Right lobe of liver (tissue), 6 donors: ENCODE results near the gene KRTAP12-3. TPM values are rescaled to one million over a fixed set of nuclear protein-coding genes. Genes with fewer than 3 reads are reported as not detected.

Source experiments
- ATAC-seq, 4 donors: fragments of 200-7000 bp; cut with Tn5 transposase; one replicate each; pipeline ENCODE4 v1.9.1; 2020; ENCODE audit warnings: mild to moderate bottlenecking in 4 of 4, moderate library complexity in 4 of 4
- DNase-seq, 3 donors: peaks; one replicate each; pipeline ENCODE4 v3.0.0-alpha.2; 2020
- H3K27ac ChIP-seq, 3 donors: fragments of 200-600 bp; one replicate each; pipeline ENCODE4 v1.8.0; 2022
- H3K27me3 ChIP-seq, 2 donors: fragments of 200-600 bp; one replicate each; pipeline ENCODE4 v1.8.0; 2022
- H3K36me3 ChIP-seq, 4 donors: fragments of 200-600 bp; sonication (generic) in 1 of 4; one replicate each; pipeline versions ENCODE4 v1.5.1 to v1.8.0; 2017 to 2022; ENCODE audit warnings: control low read depth in 1 of 4
- H3K4me1 ChIP-seq, 4 donors: fragments of 200-600 bp; sonication (generic) in 1 of 4; one replicate each; pipeline versions ENCODE4 v1.5.1 to v1.8.0; 2017 to 2022; ENCODE audit warnings: control low read depth in 1 of 4
- H3K4me3 ChIP-seq, 3 donors: fragments of 200-600 bp; one replicate each; pipeline ENCODE4 v1.8.0; 2022
- H3K9me3 ChIP-seq, 4 donors: fragments of 200-600 bp; sonication (generic) in 1 of 4; one replicate each; pipeline versions ENCODE4 v1.5.1 to v1.8.0; 2017 to 2022; ENCODE audit warnings: control low read depth in 1 of 4
- POLR2A ChIP-seq: fragments of 450-650 bp; IDR thresholded peaks from one replicate; pipeline ENCODE4 v1.6.1; 2017; ENCODE audit warnings: antibody characterized with exemption, mild to moderate bottlenecking
- WGBS: methylation state at CpG from one replicate; pipeline ENCODE4 v1.1.6; 2018; ENCODE audit warnings: low coverage, low lambda C conversion rate; ENCODE audit not compliant: insufficient coverage; ENCODE audit errors: missing lambda C conversion rate; 5-methylcytosine and 5-hydroxymethylcytosine counted together
- intact Hi-C, 2 donors: fragments of 100-400 bp; cut with DNase I; formaldehyde crosslinking; loops; one replicate each; pipeline versions ENCODE4 v1.11.2 to v1.14.1; 2022
- total RNA-seq, 6 experiments: library from RNA; depleted of rRNA in 2 of 6; stranded (reverse); fragments of >200 nt in 2 of 6; fragmentation: NEBNext Ultra II Directional in 3 of 6; extraction: Animal tissue kit (Norgen Biotek cat#: 25700) in 3 of 6; gene quantifications; one replicate each; pipeline versions ENCODE4 v1.1.0 to v1.2.4, GENCODE V29; 2016 to 2023
- TF ChIP-seq, protein P1 (sequence below), 4 donors: fragments of 200-600 bp in 3 of 4; fragments of 450-650 bp in 1 of 4; IDR thresholded peaks; one replicate each; pipeline versions ENCODE4 v1.5.1 to v1.8.0; 2016 to 2022; ENCODE audit warnings: antibody characterized with exemption in 4 of 4, mild to moderate bottlenecking in 2 of 4
- donor health status: DM: no; HTN: yes; CAD: no.
- donor health status: DM: no; HTN: no; CAD: no.
- donor health status: DM: no; HTN: no; CAD: no.
- donor health status: DM: no; HTN: yes; CAD: no.
- donor health status: DM: no; HTN: yes; CAD: no.

The KRTAP12-3 gene
- total RNA-seq, 6 experiments from 2014 or later, result not detected

DNA sequence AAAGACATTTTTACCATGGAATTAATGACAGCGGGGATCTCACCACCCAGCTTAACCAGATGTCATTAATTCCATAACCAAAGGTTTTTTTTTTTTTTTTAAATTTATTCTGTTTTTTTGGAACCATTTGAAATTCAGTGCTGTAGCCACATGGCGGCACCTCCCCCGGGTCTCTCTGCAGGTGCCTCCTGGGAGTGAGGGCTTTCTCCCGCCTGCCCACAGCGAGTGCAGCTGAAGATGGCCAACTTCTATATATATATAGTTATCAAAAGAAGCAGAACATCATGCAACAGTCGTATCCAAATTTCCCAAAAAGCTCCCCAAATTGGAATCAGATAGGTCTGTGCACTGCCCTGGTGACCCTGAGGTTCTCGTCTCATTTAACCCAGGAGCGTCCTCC lies 42.3 kb upstream of the KRTAP12-3 start:
- no peaks in the 10 kb centered on the region for H3K27me3 ChIP-seq
- H3K36me3 ChIP-seq, result no peaks in the 10 kb centered on the region
- no peak for ATAC-seq
- H3K4me3 ChIP-seq, result no peak overlapping the region
- TF ChIP-seq POLR2A, result no peak
- TF ChIP-seq, protein P1, sequence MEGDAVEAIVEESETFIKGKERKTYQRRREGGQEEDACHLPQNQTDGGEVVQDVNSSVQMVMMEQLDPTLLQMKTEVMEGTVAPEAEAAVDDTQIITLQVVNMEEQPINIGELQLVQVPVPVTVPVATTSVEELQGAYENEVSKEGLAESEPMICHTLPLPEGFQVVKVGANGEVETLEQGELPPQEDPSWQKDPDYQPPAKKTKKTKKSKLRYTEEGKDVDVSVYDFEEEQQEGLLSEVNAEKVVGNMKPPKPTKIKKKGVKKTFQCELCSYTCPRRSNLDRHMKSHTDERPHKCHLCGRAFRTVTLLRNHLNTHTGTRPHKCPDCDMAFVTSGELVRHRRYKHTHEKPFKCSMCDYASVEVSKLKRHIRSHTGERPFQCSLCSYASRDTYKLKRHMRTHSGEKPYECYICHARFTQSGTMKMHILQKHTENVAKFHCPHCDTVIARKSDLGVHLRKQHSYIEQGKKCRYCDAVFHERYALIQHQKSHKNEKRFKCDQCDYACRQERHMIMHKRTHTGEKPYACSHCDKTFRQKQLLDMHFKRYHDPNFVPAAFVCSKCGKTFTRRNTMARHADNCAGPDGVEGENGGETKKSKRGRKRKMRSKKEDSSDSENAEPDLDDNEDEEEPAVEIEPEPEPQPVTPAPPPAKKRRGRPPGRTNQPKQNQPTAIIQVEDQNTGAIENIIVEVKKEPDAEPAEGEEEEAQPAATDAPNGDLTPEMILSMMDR (IDR thresholded peaks at IDR 0.05), result no peak
- 69% methylated on average over 8 of the region's 8 CpGs for whole genome bisulfite sequencing
- H3K9me3 ChIP-seq, result no peaks in the 10 kb centered on the region
- no peak for DNase-seq
- intact Hi-C loops, result no loop called here
- no peaks in the 10 kb centered on the region for H3K4me1 ChIP-seq
- H3K27ac ChIP-seq, result no peak overlapping the region

DNA sequence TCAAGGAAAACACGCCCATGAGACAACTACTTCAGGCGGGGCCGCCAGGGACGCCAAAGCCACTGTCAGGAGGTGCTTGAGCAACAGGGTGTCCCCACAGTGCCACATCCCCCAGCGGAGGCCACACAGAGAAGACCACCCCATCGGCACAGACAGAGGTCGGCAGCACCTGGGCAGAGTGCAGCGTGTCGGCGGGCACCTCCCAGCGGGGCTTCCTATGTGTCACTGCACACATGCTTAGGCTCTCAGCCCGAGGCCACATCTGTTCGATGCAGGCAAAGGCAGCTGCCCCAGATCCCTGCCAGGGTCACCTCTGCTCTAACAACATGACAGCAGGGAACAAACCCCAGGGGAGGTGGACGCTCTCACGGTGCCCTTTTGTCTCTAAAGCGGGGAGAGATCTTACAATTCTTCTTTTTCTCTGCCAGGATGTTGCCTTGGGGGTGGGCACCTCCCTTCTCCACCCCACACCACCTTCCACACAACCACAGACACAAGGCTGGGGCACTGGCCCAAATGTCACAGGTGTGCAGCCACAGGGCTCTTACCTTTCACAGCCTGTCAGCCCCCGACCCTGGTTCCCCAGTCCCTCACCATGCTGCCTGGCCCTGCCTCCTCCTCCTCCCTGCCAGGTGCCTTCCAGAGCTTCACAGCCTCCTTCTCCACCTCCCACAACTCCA lies 41.7 kb upstream of the KRTAP12-3 start:
- no peak overlapping the region for H3K4me3 ChIP-seq
- H3K27ac ChIP-seq, result no peak overlapping the region
- ATAC-seq (no peak), DNase-seq (peak in 1 of 3 donors; percentile 50)
- no peaks in the 10 kb centered on the region for H3K9me3 ChIP-seq
- no peaks in the 10 kb centered on the region for H3K27me3 ChIP-seq
- TF ChIP-seq, protein P1 (IDR thresholded peaks at IDR 0.05), result no peak
- no peak for TF ChIP-seq POLR2A
- WGBS, result 53% methylated on average over 3 of the region's 17 CpGs
- H3K4me1 ChIP-seq, result no peaks in the 10 kb centered on the region
- H3K36me3 ChIP-seq, result no peaks in the 10 kb centered on the region
- intact Hi-C loops, result no loop called here

- H3K9me3 ChIP-seq, result no peaks in the 10 kb centered on the region
- H3K27me3 ChIP-seq, result no peaks in the 10 kb centered on the region
- TF ChIP-seq, protein P1 (IDR thresholded peaks at IDR 0.05), result no peak
- TF ChIP-seq POLR2A, result no peak
- H3K36me3 ChIP-seq, result no peaks in the 10 kb centered on the region
- no peak overlapping the region for H3K27ac ChIP-seq
- no peak for DNase-seq
- H3K4me3 ChIP-seq, result no peak overlapping the region
- 80% methylated on average over 1 of the region's 16 CpGs for WGBS
- no peaks in the 10 kb centered on the region for H3K4me1 ChIP-seq
- no peak for ATAC-seq
- intact Hi-C loops, result no loop called here
Observed at GRCh38 chr21:44616591-44616926, 41.2 kb upstream of the KRTAP12-3 start.

DNA sequence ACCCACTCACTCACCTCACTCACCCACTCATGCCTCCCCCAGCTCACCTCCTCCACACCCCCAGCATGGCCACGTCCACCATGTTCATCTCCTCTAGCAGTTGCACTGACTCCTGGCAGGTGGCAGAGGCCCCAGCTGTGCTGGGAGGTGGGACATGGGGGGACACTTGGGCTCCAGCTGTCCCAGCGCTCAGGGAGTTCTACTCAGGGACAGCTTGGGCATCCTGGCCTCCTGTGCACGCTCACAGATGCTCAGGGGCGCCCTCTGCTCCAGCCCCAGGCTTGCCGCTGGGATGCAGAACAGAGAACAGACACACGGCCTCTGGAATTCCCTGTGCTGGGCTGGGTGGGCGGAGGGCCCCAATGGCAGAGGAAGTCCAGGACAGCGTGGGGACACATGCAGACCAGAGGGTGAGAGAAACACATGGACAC lies 40.6 kb upstream of the KRTAP12-3 start:
- Histone ChIP-seq H3K36me3 (no peaks in the 10 kb centered on the region), H3K27me3 (no peaks in the 10 kb centered on the region), H3K4me3 (no peak overlapping the region), H3K9me3 (no peaks in the 10 kb centered on the region), H3K4me1 (no peaks in the 10 kb centered on the region), H3K27ac (no peak overlapping the region)
- TF ChIP-seq, protein P1 (IDR thresholded peaks at IDR 0.05), result no peak
- no peak for TF ChIP-seq POLR2A
- 69% methylated on average over 4 of the region's 8 CpGs for WGBS
- ATAC-seq, result no peak
- intact Hi-C loops, result no loop called here
- no peak for DNase-seq
